Thoracic aorta (tissue), 2 donors: ENCODE results near the gene RASA3. TPM values are rescaled to one million over a fixed set of nuclear protein-coding genes. Genes with fewer than 3 reads are reported as not detected.

ENCODE experiments used
- ATAC-seq: fragments of 150-250 bp; one replicate; pipeline ENCODE4 v1.8.0; 2017; ENCODE audit warnings: low read depth; ENCODE audit not compliant: insufficient number of reproducible peaks, low FRiP score
- DNase-seq: peaks from one replicate; pipeline ENCODE4 v3.0.0-alpha.2; 2020; ENCODE audit warnings: low spot score
- H3K27ac ChIP-seq, 2 donors: fragments of 200-600 bp; sonication (generic); 1 replicate in 1 of 2; 2 replicates in 1 of 2; pipeline ENCODE4 v1.5.1; 2016; ENCODE audit warnings: mild to moderate bottlenecking in 2 of 2, moderate library complexity in 2 of 2
- H3K27me3 ChIP-seq: fragments of 200-600 bp; sonication (generic); replicated peaks from 2 replicates; pipeline ENCODE4 v1.6.0; 2016; ENCODE audit warnings: mild to moderate bottlenecking; ENCODE audit not compliant: insufficient read depth
- H3K36me3 ChIP-seq: fragments of 200-600 bp; sonication (generic); one replicate; pipeline ENCODE4 v1.5.1; 2016
- H3K4me1 ChIP-seq, 2 donors: fragments of 200-600 bp; sonication (generic); 1 replicate in 1 of 2; 2 replicates in 1 of 2; pipeline versions ENCODE4 v1.5.1 to v1.6.0; 2016; ENCODE audit warnings: low read depth in 2 of 2, mild to moderate bottlenecking in 1 of 2; ENCODE audit not compliant: control insufficient read depth in 1 of 2
- H3K4me3 ChIP-seq: fragments of 200-600 bp; sonication (generic); 2 replicates; pipeline ENCODE4 v1.5.1; 2016; ENCODE audit warnings: mild to moderate bottlenecking
- H3K9me3 ChIP-seq: fragments of 200-600 bp; sonication (generic); 2 replicates; pipeline ENCODE4 v1.5.1; 2016
- CTCF ChIP-seq: fragments of 200-600 bp; sonication (generic); IDR thresholded peaks from one replicate; pipeline ENCODE4 v1.5.1; 2019; ENCODE audit warnings: antibody characterized with exemption
- total RNA-seq, 2 donors: library from RNA; depleted of rRNA; stranded (reverse); fragments of >200 nt; gene quantifications; one replicate each; pipeline versions ENCODE4 v1.1.0 to v1.2.3, GENCODE V29; 2016

The RASA3 gene
- total RNA-seq, 2 donors from 2014 or later = 38.9 to 48.6 TPM

- no peaks in the 10 kb centered on the region for H3K9me3 ChIP-seq
- H3K4me1 ChIP-seq = peaks cover 4 to 10% of the 10 kb centered on the region in 2 donors
- H3K27ac ChIP-seq = no peak overlapping the region
- H3K4me3 ChIP-seq = no peak overlapping the region
- no peak for TF ChIP-seq CTCF
- ATAC-seq (no peak), DNase-seq (no peak)
- H3K27me3 ChIP-seq = no peaks in the 10 kb centered on the region
- no peaks in the 10 kb centered on the region for H3K36me3 ChIP-seq
Observed at GRCh38 chr13:113942591-113943103, 189.8 kb downstream of the RASA3 start.

- no peaks in the 10 kb centered on the region for H3K27me3 ChIP-seq
- H3K4me3 ChIP-seq = no peak overlapping the region
- DNase-seq = peak; percentile 0
- H3K36me3 ChIP-seq = no peaks in the 10 kb centered on the region
- H3K9me3 ChIP-seq = no peaks in the 10 kb centered on the region
- ATAC-seq = no peak
- no peak for TF ChIP-seq CTCF
- no peak overlapping the region for H3K27ac ChIP-seq
- H3K4me1 ChIP-seq = peaks cover 0 to 4% of the 10 kb centered on the region in 2 donors
Observed at GRCh38 chr13:113941571-113942191, 190.7 kb downstream of the RASA3 start.

- DNase-seq (no peak), ATAC-seq (no peak)
- H3K4me3 ChIP-seq = no peak overlapping the region
- no peaks in the 10 kb centered on the region for H3K9me3 ChIP-seq
- H3K27me3 ChIP-seq = no peaks in the 10 kb centered on the region
- TF ChIP-seq CTCF = no peak
- H3K27ac ChIP-seq = no peak overlapping the region
- peaks cover 4 to 17% of the 10 kb centered on the region in 2 donors for H3K4me1 ChIP-seq
- H3K36me3 ChIP-seq = no peaks in the 10 kb centered on the region
Observed at GRCh38 chr13:113939944-113940297, 192.5 kb downstream of the RASA3 start.

GRCh38 chr13:113939129-113939943 lies 193.1 kb downstream of the RASA3 start:
- no peak overlapping the region for H3K4me3 ChIP-seq
- H3K36me3 ChIP-seq = no peaks in the 10 kb centered on the region
- no peak for TF ChIP-seq CTCF
- no peak for ATAC-seq
- H3K4me1 ChIP-seq = peaks cover 4 to 22% of the 10 kb centered on the region in 2 donors
- no peak overlapping the region for H3K27ac ChIP-seq
- H3K27me3 ChIP-seq = no peaks in the 10 kb centered on the region
- DNase-seq = no peak
- H3K9me3 ChIP-seq = no peaks in the 10 kb centered on the region

- Histone ChIP-seq H3K9me3 (no peaks in the 10 kb centered on the region), H3K27ac (no peak overlapping the region), H3K36me3 (no peaks in the 10 kb centered on the region), H3K4me3 (no peak overlapping the region), H3K27me3 (no peaks in the 10 kb centered on the region), H3K4me1 (peaks cover 4 to 22% of the 10 kb centered on the region in 2 donors)
- ATAC-seq = no peak
- DNase-seq = no peak
- no peak for TF ChIP-seq CTCF
Observed at GRCh38 chr13:113938716-113939115, 193.7 kb downstream of the RASA3 start.
